Stimulated activated CD4-positive, alpha-beta T cell treated with anti-CD3 and anti-CD28 coated beads, Interleukin-12 subunit alpha, Interleukin-12 subunit beta, amount 100 ng/mL, for 4 hours (primary cell): ENCODE results near the gene FABP6.
"Not testable (repeated sequence)": the region's sequence is repeated elsewhere in the genome, so short reads cannot be mapped to it uniquely, and the experiment has no call there.

Source experiments
- DNase-seq: peaks from one replicate; pipeline ENCODE4 v3.0.0-alpha.2; 2020

The FABP6 gene

GRCh38 chr5:160227012-160227411 is 2.3 kb upstream of the FABP6 start:
- DNase-seq: no peak

GRCh38 chr5:160230686-160231527 is 1.6 kb downstream of the FABP6 start:
- no peak for DNase-seq

GRCh38 chr5:160231783-160232342 is 2.6 kb downstream of the FABP6 start:
- no peak for DNase-seq

GRCh38 chr5:160233215-160233614 is 3.9 kb downstream of the FABP6 start:
- no peak for DNase-seq

GRCh38 chr5:160235731-160236130 is 6.4 kb downstream of the FABP6 start:
- DNase-seq: no peak

GRCh38 chr5:160237571-160238093 is 8.3 kb downstream of the FABP6 start:
- DNase-seq: no peak

GRCh38 chr5:160240350-160240749 is 11.0 kb downstream of the FABP6 start:
- DNase-seq: no peak

GRCh38 chr5:160242145-160242544 is 12.8 kb downstream of the FABP6 start:
- no peak for DNase-seq

GRCh38 chr5:160245506-160246086 is 16.3 kb downstream of the FABP6 start:
- DNase-seq: no peak

- not testable (repeated sequence) for DNase-seq
Observed at GRCh38 chr5:160249570-160249969, 20.3 kb downstream of the FABP6 start.

GRCh38 chr5:160250226-160250625 is 20.9 kb downstream of the FABP6 start:
- DNase-seq: no peak

- DNase-seq: no peak
Observed at GRCh38 chr5:160250826-160251225, 21.5 kb downstream of the FABP6 start.

- no peak for DNase-seq
Observed at GRCh38 chr5:160251406-160252155, 22.3 kb downstream of the FABP6 start.

- no peak for DNase-seq
Observed at GRCh38 chr5:160252916-160253315, 23.6 kb downstream of the FABP6 start.

- DNase-seq: no peak
Observed at GRCh38 chr5:160253441-160253840, 24.1 kb downstream of the FABP6 start.

- DNase-seq: no peak
Observed at GRCh38 chr5:160254706-160255105, 25.4 kb downstream of the FABP6 start.

GRCh38 chr5:160259341-160259740 is 30.0 kb downstream of the FABP6 start:
- DNase-seq: no peak

GRCh38 chr5:160260006-160260775 is 30.9 kb downstream of the FABP6 start:
- no peak for DNase-seq

GRCh38 chr5:160260881-160261815 is 31.8 kb downstream of the FABP6 start:
- DNase-seq: no peak

- DNase-seq: no peak
Observed at GRCh38 chr5:160262151-160263074, 33.1 kb downstream of the FABP6 start.
